ENCODE measurements around the gene PEX7.
"Not testable (repeated sequence)": the region's sequence is repeated elsewhere in the genome, so short reads cannot be mapped to it uniquely, and the experiment has no call there.

Gene PEX7

GRCh38 chr6:136784910-136785746 is 37.3 kb upstream of the PEX7 start:
- no peak overlapping the region for H3K9ac ChIP-seq (ENCODE audit: insufficient read length, low read depth)
- no peak overlapping the region for H3K4me3 ChIP-seq (ENCODE audit: insufficient read length, low read depth)
- no peaks in the 10 kb centered on the region for H3K36me3 ChIP-seq (ENCODE audit: insufficient read depth, insufficient read length, low read length)
- no peaks in the 10 kb centered on the region for H3K9me3 ChIP-seq (ENCODE audit: insufficient read depth, low read length)
- H3K4me1 ChIP-seq (ENCODE audit: insufficient read depth, insufficient read length) = peaks cover 1% of the 10 kb centered on the region
- TF ChIP-seq SUZ12 (IDR thresholded peaks at IDR 0.05; ENCODE audit: extremely low read depth, insufficient read depth, insufficient read length) (no peak), ZNF274 (IDR thresholded peaks at IDR 0.05; ENCODE audit: low read depth, low read length) (no peak), YY1 (IDR thresholded peaks at IDR 0.05; ENCODE audit: insufficient read depth, insufficient read length) (no peak)
- no peak for DNase-seq (ENCODE audit: low read depth, low spot score)
- H3K27me3 ChIP-seq (ENCODE audit: insufficient read depth, insufficient read length) = no peaks in the 10 kb centered on the region

GRCh38 chr6:136786658-136787057 is 35.7 kb upstream of the PEX7 start:
- Histone ChIP-seq H3K9ac (ENCODE audit: insufficient read length, low read depth) (no peak overlapping the region), H3K4me3 (ENCODE audit: insufficient read length, low read depth) (no peak overlapping the region), H3K27me3 (ENCODE audit: insufficient read depth, insufficient read length) (peaks cover 7% of the 10 kb centered on the region), H3K9me3 (ENCODE audit: insufficient read depth, low read length) (peaks cover 10% of the 10 kb centered on the region; the same call in 1 of the 2 replicates), H3K36me3 (ENCODE audit: insufficient read depth, insufficient read length, low read length) (no peaks in the 10 kb centered on the region), H3K4me1 (ENCODE audit: insufficient read depth, insufficient read length) (peaks cover 1% of the 10 kb centered on the region)
- no peak for TF ChIP-seq YY1 (IDR thresholded peaks at IDR 0.05; ENCODE audit: insufficient read depth, insufficient read length)
- no peak for TF ChIP-seq SUZ12 (IDR thresholded peaks at IDR 0.05; ENCODE audit: extremely low read depth, insufficient read depth, insufficient read length)
- TF ChIP-seq ZNF274 (IDR thresholded peaks at IDR 0.05; ENCODE audit: low read depth, low read length) = no peak
- no peak for DNase-seq (ENCODE audit: low read depth, low spot score)

- no peaks in the 10 kb centered on the region for H3K36me3 ChIP-seq (ENCODE audit: insufficient read depth, insufficient read length, low read length)
- DNase-seq (ENCODE audit: low read depth, low spot score) = no peak
- no peak for TF ChIP-seq ZNF274 (IDR thresholded peaks at IDR 0.05; ENCODE audit: low read depth, low read length)
- H3K4me3 ChIP-seq (ENCODE audit: insufficient read length, low read depth) = no peak overlapping the region
- H3K9me3 ChIP-seq (ENCODE audit: insufficient read depth, low read length) = peaks cover 10% of the 10 kb centered on the region; the same call in 1 of the 2 replicates
- peaks cover 1% of the 10 kb centered on the region for H3K4me1 ChIP-seq (ENCODE audit: insufficient read depth, insufficient read length)
- peaks cover 11% of the 10 kb centered on the region for H3K27me3 ChIP-seq (ENCODE audit: insufficient read depth, insufficient read length)
- H3K9ac ChIP-seq (ENCODE audit: insufficient read length, low read depth) = no peak overlapping the region
Measured at GRCh38 chr6:136787726-136788068, 34.7 kb upstream of the PEX7 start.

GRCh38 chr6:136788069-136788902 is 34.1 kb upstream of the PEX7 start:
- peaks cover 1% of the 10 kb centered on the region for H3K4me1 ChIP-seq (ENCODE audit: insufficient read depth, insufficient read length)

GRCh38 chr6:136789440-136789839 is 33.0 kb upstream of the PEX7 start:
- not testable (repeated sequence) for H3K4me3 ChIP-seq (ENCODE audit: insufficient read length, low read depth); H3K9ac ChIP-seq (ENCODE audit: insufficient read length, low read depth)
- peaks cover 17% of the 10 kb centered on the region for H3K27me3 ChIP-seq (ENCODE audit: insufficient read depth, insufficient read length)

More at GRCh38 chr6:136788069-136788902, 34.1 kb upstream of the PEX7 start:
- peaks cover 13% of the 10 kb centered on the region for H3K27me3 ChIP-seq (ENCODE audit: insufficient read depth, insufficient read length)
- TF ChIP-seq SUZ12 (IDR thresholded peaks at IDR 0.05; ENCODE audit: extremely low read depth, insufficient read depth, insufficient read length) = no peak
- no peak for TF ChIP-seq YY1 (IDR thresholded peaks at IDR 0.05; ENCODE audit: insufficient read depth, insufficient read length)
- TF ChIP-seq ZNF274 (IDR thresholded peaks at IDR 0.05; ENCODE audit: low read depth, low read length) = no peak
- no peak overlapping the region for H3K4me3 ChIP-seq (ENCODE audit: insufficient read length, low read depth)
- peaks cover 10% of the 10 kb centered on the region; the same call in 1 of the 2 replicates for H3K9me3 ChIP-seq (ENCODE audit: insufficient read depth, low read length)
- no peak overlapping the region for H3K9ac ChIP-seq (ENCODE audit: insufficient read length, low read depth)
- H3K36me3 ChIP-seq (ENCODE audit: insufficient read depth, insufficient read length, low read length) = no peaks in the 10 kb centered on the region
- no peak for DNase-seq (ENCODE audit: low read depth, low spot score)

GRCh38 chr6:136790411-136791295 is 31.7 kb upstream of the PEX7 start:
- H3K27me3 ChIP-seq (ENCODE audit: insufficient read depth, insufficient read length) = peaks cover 17% of the 10 kb centered on the region
- no peaks in the 10 kb centered on the region for H3K4me1 ChIP-seq (ENCODE audit: insufficient read depth, insufficient read length)
- TF ChIP-seq SUZ12 (IDR thresholded peaks at IDR 0.05; ENCODE audit: extremely low read depth, insufficient read depth, insufficient read length) (no peak), YY1 (IDR thresholded peaks at IDR 0.05; ENCODE audit: insufficient read depth, insufficient read length) (no peak), ZNF274 (IDR thresholded peaks at IDR 0.05; ENCODE audit: low read depth, low read length) (no peak)
- no peaks in the 10 kb centered on the region for H3K36me3 ChIP-seq (ENCODE audit: insufficient read depth, insufficient read length, low read length)
- no peak for DNase-seq (ENCODE audit: low read depth, low spot score)
- H3K9me3 ChIP-seq (ENCODE audit: insufficient read depth, low read length) = peaks cover 10% of the 10 kb centered on the region; the same call in 1 of the 2 replicates
- no peak overlapping the region for H3K9ac ChIP-seq (ENCODE audit: insufficient read length, low read depth)
- no peak overlapping the region for H3K4me3 ChIP-seq (ENCODE audit: insufficient read length, low read depth)

More at GRCh38 chr6:136789440-136789839, 33.0 kb upstream of the PEX7 start:
- not testable (repeated sequence) for DNase-seq (ENCODE audit: low read depth, low spot score); H3K4me1 ChIP-seq (ENCODE audit: insufficient read depth, insufficient read length); H3K36me3 ChIP-seq (ENCODE audit: insufficient read depth, insufficient read length, low read length); H3K9me3 ChIP-seq (ENCODE audit: insufficient read depth, low read length)

Data from NT2/D1 (cell line).